ENCODE data around the gene MTHFD1L.

MTHFD1L gene

GRCh38 chr6:150898399-150899170 is 33.1 kb downstream of the MTHFD1L start:
- no peak for DNase-seq (ENCODE audit: low read depth)

GRCh38 chr6:150899231-150899630 is 33.7 kb downstream of the MTHFD1L start:
- no peak for DNase-seq (ENCODE audit: low read depth)

GRCh38 chr6:150900049-150900448 is 34.5 kb downstream of the MTHFD1L start:
- no peak for DNase-seq (ENCODE audit: low read depth)

- no peak for DNase-seq (ENCODE audit: low read depth)
Observed at GRCh38 chr6:150902142-150902776, 36.8 kb downstream of the MTHFD1L start.

- no peak for DNase-seq (ENCODE audit: low read depth)
Observed at GRCh38 chr6:150905769-150906168, 40.3 kb downstream of the MTHFD1L start.

- DNase-seq (ENCODE audit: low read depth) = no peak
Observed at GRCh38 chr6:150906641-150907326, 41.3 kb downstream of the MTHFD1L start.

GRCh38 chr6:150907383-150907782 is 41.9 kb downstream of the MTHFD1L start:
- no peak for DNase-seq (ENCODE audit: low read depth)

- no peak for DNase-seq (ENCODE audit: low read depth)
Observed at GRCh38 chr6:150908901-150909300, 43.4 kb downstream of the MTHFD1L start.

GRCh38 chr6:150910561-150910960 is 45.1 kb downstream of the MTHFD1L start:
- DNase-seq (ENCODE audit: low read depth) = no peak

- no peak for DNase-seq (ENCODE audit: low read depth)
Observed at GRCh38 chr6:150914372-150914771, 48.9 kb downstream of the MTHFD1L start.

- no peak for DNase-seq (ENCODE audit: low read depth)
Observed at GRCh38 chr6:150915131-150915879, 49.8 kb downstream of the MTHFD1L start.

- DNase-seq (ENCODE audit: low read depth) = peak; percentile 60
Observed at GRCh38 chr6:150915880-150916265, 50.4 kb downstream of the MTHFD1L start.

GRCh38 chr6:150919938-150920337 is 54.4 kb downstream of the MTHFD1L start:
- no peak for DNase-seq (ENCODE audit: low read depth)

GRCh38 chr6:150922137-150922536 is 56.6 kb downstream of the MTHFD1L start:
- no peak for DNase-seq (ENCODE audit: low read depth)

- no peak for DNase-seq (ENCODE audit: low read depth)
Observed at GRCh38 chr6:150924808-150925589, 59.5 kb downstream of the MTHFD1L start.

- no peak for DNase-seq (ENCODE audit: low read depth)
Observed at GRCh38 chr6:150925590-150925928, 60.1 kb downstream of the MTHFD1L start.

- no peak for DNase-seq (ENCODE audit: low read depth)
Observed at GRCh38 chr6:150925976-150926375, 60.5 kb downstream of the MTHFD1L start.

- no peak for DNase-seq (ENCODE audit: low read depth)
Observed at GRCh38 chr6:150928882-150929281, 63.4 kb downstream of the MTHFD1L start.

- DNase-seq (ENCODE audit: low read depth) = no peak
Observed at GRCh38 chr6:150929416-150929815, 63.9 kb downstream of the MTHFD1L start.

- DNase-seq (ENCODE audit: low read depth) = no peak
Observed at GRCh38 chr6:150930841-150931240, 65.3 kb downstream of the MTHFD1L start.

GRCh38 chr6:150931405-150931804 is 65.9 kb downstream of the MTHFD1L start:
- DNase-seq (ENCODE audit: low read depth) = no peak

- peak; percentile 65 for DNase-seq (ENCODE audit: low read depth)
Observed at GRCh38 chr6:150932996-150933395, 67.5 kb downstream of the MTHFD1L start.

All from fibroblast of the conjunctiva (primary cell).